Measurements from ENCODE around the gene RAD51B. TPM values are rescaled to one million over a fixed set of nuclear protein-coding genes. Genes with fewer than 3 reads are reported as not detected.

The RAD51B gene
- total RNA-seq, 4 donors from 2014 or later, result 5.0 to 31.8 (median 20.6) TPM

DNA sequence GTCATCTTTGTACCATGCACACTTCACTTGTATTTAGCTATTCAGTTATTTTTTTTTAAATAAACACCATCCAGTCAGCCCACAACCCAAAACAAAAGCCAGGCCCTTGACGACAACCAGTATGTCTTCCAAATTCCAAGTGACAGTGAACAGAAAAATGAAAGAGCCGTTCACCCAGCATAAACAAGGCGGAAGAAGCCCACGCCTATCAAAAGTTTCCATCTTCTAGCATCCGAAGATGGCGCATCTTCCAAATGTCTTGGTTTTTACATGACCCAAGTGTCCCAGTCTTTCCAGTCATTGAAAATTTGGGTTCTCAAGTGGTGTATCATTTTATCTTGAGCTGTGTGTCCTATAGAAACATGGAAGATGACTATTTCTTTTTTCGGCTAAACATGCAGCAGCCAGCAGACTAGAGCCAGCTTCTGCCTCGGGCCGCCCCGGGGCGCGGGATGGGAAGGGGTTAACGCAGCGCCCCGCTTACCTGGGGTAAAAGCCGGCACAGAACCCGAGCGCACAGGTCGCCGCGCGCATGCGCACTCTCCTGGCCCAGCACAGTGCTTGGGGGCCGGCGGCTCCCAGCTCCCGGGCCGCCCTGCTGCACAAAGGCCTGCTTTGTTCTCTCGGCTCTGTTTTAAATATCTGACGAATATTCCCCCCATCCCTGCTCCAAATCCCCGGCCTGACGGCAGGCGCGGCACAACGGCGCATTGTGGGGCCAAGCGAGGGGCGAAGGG is 808.5 kb downstream of the RAD51B start:
- Histone ChIP-seq H3K36me3 (no peaks in the 10 kb centered on the region), H3K27me3 (no peaks in the 10 kb centered on the region), H3K4me3 (peak overlapping the region in 3 of 4 donors; percentile 25 to 57 (median 35)), H3K27ac (peak overlapping the region; percentile 74 to 84 (median 80)), H3K9me3 (no peaks in the 10 kb centered on the region), H3K4me1 (peaks cover under 1 to 36% (median 11%) of the 10 kb centered on the region in 4 donors)
- 40 to 41% methylated on average over 8 to 30 of the region's 37 CpGs for WGBS, 2 donors (ENCODE audit: low coverage in 1 of 2)
- intact Hi-C loops (cut with DNase I; ENCODE audit: low total_unique reads), result no loop called here
- DNase-seq, result peak; percentile 74
- TF ChIP-seq EP300 (IDR thresholded peaks at IDR 0.05; ENCODE audit: low read depth), result no peak
- TF ChIP-seq POLR2A (IDR thresholded peaks at IDR 0.05), result peak; percentile 21
- in situ Hi-C loops (cut with MboI; ENCODE audit: low pct_ligation_motif_present in 1 of 4, low pct_unique_long_range_greater_than_20kb in 1 of 4, low sequenced_read_pairs in 3 of 4), result no loop called here

DNA sequence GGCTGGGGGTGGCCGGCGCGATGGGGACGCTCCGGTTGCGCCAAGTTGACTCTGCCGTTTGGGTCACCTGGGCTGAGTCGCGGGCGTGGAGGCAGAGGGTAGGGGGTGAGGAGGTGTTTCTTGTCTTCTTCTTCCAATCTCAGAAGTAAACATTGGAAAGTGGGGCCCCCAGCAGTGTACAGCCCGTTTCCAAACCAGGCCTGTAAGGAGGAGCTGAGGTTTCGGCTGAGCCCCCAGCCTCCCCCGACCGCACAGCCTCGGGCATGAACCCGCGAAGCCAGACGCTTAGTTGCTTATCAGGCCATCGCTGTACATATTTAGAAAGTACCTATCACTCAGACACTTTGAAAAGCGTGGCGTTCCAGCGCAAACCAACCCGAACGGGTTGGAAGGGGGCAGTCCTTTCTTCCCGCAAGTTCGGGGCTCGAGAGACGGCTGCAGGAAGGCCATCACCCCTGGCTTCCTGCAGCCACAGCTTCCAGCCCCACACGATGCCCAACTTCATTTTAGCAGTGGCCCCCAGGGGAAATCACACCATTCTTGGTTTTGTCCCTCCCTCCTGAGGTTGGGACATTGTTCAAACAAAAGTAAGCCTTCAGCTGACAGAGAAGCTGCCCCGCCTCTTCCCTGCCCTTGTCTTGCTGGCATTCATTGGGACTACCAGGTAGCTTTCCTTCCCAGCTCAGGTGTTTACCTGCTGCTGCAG is 809.2 kb downstream of the RAD51B start:
- H3K9me3 ChIP-seq, result no peaks in the 10 kb centered on the region
- DNase-seq, result peak; percentile 60
- no peaks in the 10 kb centered on the region for H3K27me3 ChIP-seq
- TF ChIP-seq POLR2A (IDR thresholded peaks at IDR 0.05) (no peak), POLR2AphosphoS5 (IDR thresholded peaks at IDR 0.05) (no peak), EP300 (IDR thresholded peaks at IDR 0.05; ENCODE audit: low read depth) (no peak)
- TF ChIP-seq, protein P1, sequence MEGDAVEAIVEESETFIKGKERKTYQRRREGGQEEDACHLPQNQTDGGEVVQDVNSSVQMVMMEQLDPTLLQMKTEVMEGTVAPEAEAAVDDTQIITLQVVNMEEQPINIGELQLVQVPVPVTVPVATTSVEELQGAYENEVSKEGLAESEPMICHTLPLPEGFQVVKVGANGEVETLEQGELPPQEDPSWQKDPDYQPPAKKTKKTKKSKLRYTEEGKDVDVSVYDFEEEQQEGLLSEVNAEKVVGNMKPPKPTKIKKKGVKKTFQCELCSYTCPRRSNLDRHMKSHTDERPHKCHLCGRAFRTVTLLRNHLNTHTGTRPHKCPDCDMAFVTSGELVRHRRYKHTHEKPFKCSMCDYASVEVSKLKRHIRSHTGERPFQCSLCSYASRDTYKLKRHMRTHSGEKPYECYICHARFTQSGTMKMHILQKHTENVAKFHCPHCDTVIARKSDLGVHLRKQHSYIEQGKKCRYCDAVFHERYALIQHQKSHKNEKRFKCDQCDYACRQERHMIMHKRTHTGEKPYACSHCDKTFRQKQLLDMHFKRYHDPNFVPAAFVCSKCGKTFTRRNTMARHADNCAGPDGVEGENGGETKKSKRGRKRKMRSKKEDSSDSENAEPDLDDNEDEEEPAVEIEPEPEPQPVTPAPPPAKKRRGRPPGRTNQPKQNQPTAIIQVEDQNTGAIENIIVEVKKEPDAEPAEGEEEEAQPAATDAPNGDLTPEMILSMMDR (IDR thresholded peaks at IDR 0.05), result no peak
- H3K4me1 ChIP-seq, result peaks cover 8 to 43% (median 17%) of the 10 kb centered on the region in 4 donors
- H3K27ac ChIP-seq, result peak overlapping the region; percentile 74 to 84 (median 80)
- H3K36me3 ChIP-seq, result no peaks in the 10 kb centered on the region
- in situ Hi-C loops (cut with MboI; ENCODE audit: low pct_ligation_motif_present in 1 of 4, low pct_unique_long_range_greater_than_20kb in 1 of 4, low sequenced_read_pairs in 3 of 4), result no loop called here
- 41% methylated on average over 30 of the region's 30 CpGs; no CpG with 5 or more reads in 1 of the 2 donors for WGBS, 2 donors (ENCODE audit: low coverage in 1 of 2)
- H3K4me3 ChIP-seq, result peak overlapping the region in 3 of 4 donors; percentile 25 to 57 (median 35)
- intact Hi-C loops (cut with DNase I; ENCODE audit: low total_unique reads), result no loop called here

DNA sequence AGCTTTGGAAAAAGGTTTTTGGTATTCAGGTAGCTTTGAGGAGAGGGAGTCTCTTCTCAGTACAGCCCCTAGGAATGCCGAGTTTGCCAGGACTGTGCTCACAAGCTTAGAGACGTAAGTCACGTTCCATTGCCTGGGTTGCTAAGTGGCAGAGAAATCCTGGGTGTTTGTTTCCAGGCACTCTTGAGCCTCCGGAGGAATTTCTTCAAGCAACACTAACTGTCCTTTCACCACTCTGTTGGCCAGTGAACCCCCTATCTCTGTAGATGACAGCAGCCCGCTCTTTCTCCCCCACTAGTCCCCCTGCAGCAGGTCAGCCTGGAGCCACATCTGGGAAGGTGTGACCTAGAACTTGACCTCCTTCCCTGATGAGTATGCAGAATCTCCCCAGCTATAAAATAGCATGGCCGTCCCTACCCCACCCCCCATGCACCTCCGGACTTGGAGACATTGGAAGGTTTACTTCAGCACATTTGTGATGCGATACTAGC is 810.5 kb downstream of the RAD51B start:
- TF ChIP-seq, protein P1 (IDR thresholded peaks at IDR 0.05), result no peak
- TF ChIP-seq EP300 (IDR thresholded peaks at IDR 0.05; ENCODE audit: low read depth) (no peak), POLR2A (IDR thresholded peaks at IDR 0.05) (no peak), POLR2AphosphoS5 (IDR thresholded peaks at IDR 0.05) (no peak)
- no peak for DNase-seq
- no peaks in the 10 kb centered on the region for H3K27me3 ChIP-seq
- peaks cover 10 to 48% (median 17%) of the 10 kb centered on the region in 4 donors for H3K4me1 ChIP-seq
- intact Hi-C loops (cut with DNase I; ENCODE audit: low total_unique reads), result no loop called here
- peak overlapping the region in 3 of 4 donors; percentile 20 to 84 (median 80) for H3K27ac ChIP-seq
- H3K4me3 ChIP-seq, result no peak overlapping the region
- 75 to 83% methylated on average over 4 to 8 of the region's 8 CpGs for WGBS, 2 donors (ENCODE audit: low coverage in 1 of 2)
- H3K36me3 ChIP-seq, result no peaks in the 10 kb centered on the region
- no peaks in the 10 kb centered on the region for H3K9me3 ChIP-seq
- in situ Hi-C loops (cut with MboI; ENCODE audit: low pct_ligation_motif_present in 1 of 4, low pct_unique_long_range_greater_than_20kb in 1 of 4, low sequenced_read_pairs in 3 of 4), result no loop called here

DNA sequence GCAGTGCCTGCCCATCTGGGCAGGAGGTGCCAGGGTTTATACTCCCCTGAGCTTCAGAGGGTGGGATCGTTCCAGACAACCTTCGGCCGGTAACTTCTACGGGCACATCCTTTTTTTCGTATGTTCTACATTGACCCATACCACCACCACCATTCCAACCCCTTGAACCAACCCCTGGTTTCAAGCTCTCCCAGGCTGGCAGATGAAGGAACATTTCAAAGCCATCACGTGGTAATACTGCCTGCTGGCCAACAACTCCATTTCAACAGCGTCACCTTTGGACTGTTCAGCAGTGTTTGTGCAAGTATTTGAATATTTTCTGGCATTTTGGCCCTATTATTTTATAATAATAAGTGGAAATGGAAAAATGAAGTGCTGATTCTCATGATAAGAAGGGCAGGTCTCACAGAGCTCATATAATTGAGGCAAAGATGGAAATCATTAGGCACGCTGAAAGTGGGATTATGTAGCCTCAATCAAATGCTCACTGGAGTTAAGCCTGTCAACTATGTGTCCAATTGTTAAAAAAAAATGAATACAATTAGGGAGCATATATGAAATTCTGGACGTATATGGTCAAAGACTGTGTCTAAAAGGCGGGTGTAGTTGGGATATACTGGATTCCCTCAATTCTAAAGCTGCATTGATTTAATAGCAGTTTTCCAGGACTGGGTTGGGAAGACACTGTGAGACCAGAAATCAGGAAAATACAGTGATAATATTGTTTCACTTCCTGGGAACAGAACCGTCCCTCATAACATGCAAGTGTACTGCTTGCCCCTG is 811.2 kb downstream of the RAD51B start:
- DNase-seq, result no peak
- no peak overlapping the region for H3K4me3 ChIP-seq
- no peak for TF ChIP-seq EP300 (IDR thresholded peaks at IDR 0.05; ENCODE audit: low read depth)
- TF ChIP-seq, protein P1 (IDR thresholded peaks at IDR 0.05), result no peak
- TF ChIP-seq POLR2A (IDR thresholded peaks at IDR 0.05), result no peak
- no peak for TF ChIP-seq POLR2AphosphoS5 (IDR thresholded peaks at IDR 0.05)
- peak overlapping the region in 3 of 4 donors; percentile 66 to 80 (median 76) for H3K27ac ChIP-seq
- in situ Hi-C loops (cut with MboI; ENCODE audit: low pct_ligation_motif_present in 1 of 4, low pct_unique_long_range_greater_than_20kb in 1 of 4, low sequenced_read_pairs in 3 of 4), result no loop called here
- intact Hi-C loops (cut with DNase I; ENCODE audit: low total_unique reads), result no loop called here
- peaks cover 10 to 48% (median 17%) of the 10 kb centered on the region in 4 donors for H3K4me1 ChIP-seq
- WGBS, 2 donors (ENCODE audit: low coverage in 1 of 2), result 88 to 90% methylated on average over 6 to 11 of the region's 11 CpGs
- no peaks in the 10 kb centered on the region for H3K27me3 ChIP-seq
- H3K36me3 ChIP-seq, result no peaks in the 10 kb centered on the region
- H3K9me3 ChIP-seq, result no peaks in the 10 kb centered on the region
